ENCODE data around the gene ADCY9. TPM values are rescaled to one million over a fixed set of nuclear protein-coding genes. Genes with fewer than 3 reads are reported as not detected.
"Not testable (repeated sequence)": the region's sequence is repeated elsewhere in the genome, so short reads cannot be mapped to it uniquely, and the experiment has no call there.

ADCY9 gene
- total RNA-seq, 1 donor from 2014 or later = 18.3 TPM

GRCh38 chr16:3937066-3937875, 179.0 kb downstream of the ADCY9 start:
- DNase-seq (ENCODE audit: extremely low read depth, low read depth, low spot score) = no peak

- DNase-seq (ENCODE audit: extremely low read depth, low read depth, low spot score) = no peak
Observed at GRCh38 chr16:3935921-3936320, 180.3 kb downstream of the ADCY9 start.

GRCh38 chr16:3934491-3935181, 181.6 kb downstream of the ADCY9 start:
- DNase-seq (ENCODE audit: extremely low read depth, low read depth, low spot score) = no peak

DNA sequence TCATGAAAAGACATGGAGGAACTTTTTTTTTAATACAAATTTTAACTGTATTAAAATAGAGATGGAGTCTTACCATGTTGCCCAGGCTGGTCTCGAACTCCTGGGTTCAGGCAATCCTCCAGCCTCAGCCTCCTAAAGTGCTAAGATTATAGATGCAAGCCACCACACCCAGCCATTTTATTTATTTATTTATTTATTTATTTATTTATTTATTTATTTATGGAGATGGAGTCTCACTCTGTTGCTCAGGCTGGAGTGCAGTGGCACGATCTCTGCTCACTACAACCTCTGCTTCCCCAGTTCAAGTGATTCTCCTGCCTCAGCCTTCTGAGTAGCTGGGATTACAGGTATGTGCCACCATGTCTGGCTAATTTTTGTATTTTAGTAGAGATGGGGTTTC, 189.1 kb downstream of the ADCY9 start:
- not testable (repeated sequence) for DNase-seq (ENCODE audit: extremely low read depth, low read depth, low spot score)

DNA sequence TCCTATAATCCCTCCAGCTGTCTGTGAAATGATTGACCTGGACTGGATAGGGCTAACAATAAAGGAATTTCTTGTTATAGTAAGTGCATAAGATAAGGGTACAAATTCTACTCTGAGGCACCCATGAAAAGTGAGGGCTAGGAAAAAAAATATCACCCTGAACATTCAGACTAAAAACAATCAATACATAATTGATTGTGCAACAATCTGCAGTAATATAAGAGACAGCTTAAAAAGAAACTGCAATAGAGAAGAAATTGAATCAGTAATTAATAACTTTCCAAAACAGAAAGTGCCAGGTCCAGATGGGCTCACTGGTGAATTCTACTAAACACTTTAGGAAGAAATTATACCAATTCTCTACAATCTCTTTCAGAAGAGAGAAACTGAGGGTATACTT, 191.5 kb downstream of the ADCY9 start:
- DNase-seq (ENCODE audit: extremely low read depth, low read depth, low spot score) = no peak

DNA sequence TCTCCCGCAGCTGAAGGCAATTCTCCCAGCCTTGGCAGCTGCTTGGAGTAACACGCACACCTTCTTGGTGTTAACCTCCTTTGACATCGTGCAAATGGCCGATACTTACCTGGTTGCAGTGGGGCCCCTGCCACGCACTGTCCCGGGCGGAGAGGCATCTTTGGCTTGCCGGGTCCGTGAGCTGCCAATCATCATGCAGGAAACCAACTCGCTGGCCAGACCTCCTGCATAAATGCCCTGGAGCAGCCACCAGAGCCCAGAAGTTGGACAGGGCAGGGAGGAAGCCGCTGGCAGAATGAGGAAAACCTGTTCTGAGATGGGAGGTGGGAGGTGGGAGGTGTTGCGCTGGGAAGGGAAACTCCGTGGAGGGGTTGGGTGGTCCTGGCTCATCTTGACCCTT, 194.0 kb downstream of the ADCY9 start:
- DNase-seq (ENCODE audit: extremely low read depth, low read depth, low spot score) = no peak

GRCh38 chr16:3920206-3920605, 196.0 kb downstream of the ADCY9 start:
- no peak for DNase-seq (ENCODE audit: extremely low read depth, low read depth, low spot score)

DNA sequence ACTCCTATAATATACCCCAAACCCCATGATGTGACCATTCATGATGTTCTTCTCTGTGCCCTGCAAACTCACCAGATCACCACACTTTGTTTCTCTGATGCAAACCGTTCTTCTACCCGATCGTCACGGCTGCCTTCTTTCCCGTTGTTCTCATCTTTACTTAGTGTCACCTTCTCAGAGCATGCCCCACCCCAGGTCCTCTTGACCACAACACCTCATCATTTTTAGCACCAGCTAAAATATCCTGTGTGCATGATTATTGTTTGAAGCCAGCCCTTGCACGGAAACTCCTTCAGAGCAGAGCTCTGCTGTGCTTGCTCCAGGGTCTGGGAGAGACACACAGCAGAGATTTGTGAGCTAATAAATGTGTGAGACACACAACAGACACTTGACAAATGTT, 196.8 kb downstream of the ADCY9 start:
- DNase-seq (ENCODE audit: extremely low read depth, low read depth, low spot score) = no peak

- no peak for DNase-seq (ENCODE audit: extremely low read depth, low read depth, low spot score)
Observed at GRCh38 chr16:3915426-3916260, 200.6 kb downstream of the ADCY9 start.

DNA sequence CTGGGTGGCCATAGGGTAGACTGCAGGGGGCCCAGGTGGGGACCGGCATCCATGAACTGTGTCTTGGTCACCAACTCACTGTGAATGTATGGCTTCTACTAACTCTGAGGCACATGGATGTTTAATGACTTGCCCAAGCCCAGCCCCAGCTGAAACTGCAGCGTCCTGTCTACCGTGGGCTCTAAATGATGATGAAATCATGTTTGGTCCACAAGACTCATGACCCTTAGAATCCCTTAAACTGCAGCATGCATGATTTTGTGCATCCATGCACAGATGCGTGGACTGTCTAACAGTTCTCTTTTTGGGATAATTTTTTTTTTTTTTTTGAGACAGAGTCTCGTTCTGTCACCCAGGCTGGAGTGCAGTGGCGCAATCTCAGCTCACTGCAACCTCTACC, 203.3 kb downstream of the ADCY9 start:
- no peak for DNase-seq (ENCODE audit: extremely low read depth, low read depth, low spot score)

Other genes with a start within 250 kb of the ADCY9 start
- 32.3 and 59.6 TPM in 2 replicates for gene CREBBP, start 235.7 kb downstream of the ADCY9 start, total RNA-seq
- 0.06 and 0.10 TPM in 2 replicates for gene SRL, start 125.6 kb upstream of the ADCY9 start, total RNA-seq
- 4.2 and 4.8 TPM in 2 replicates for gene TFAP4, start 156.6 kb upstream of the ADCY9 start, total RNA-seq
- gene GLIS2, start 199.6 kb upstream of the ADCY9 start, total RNA-seq = 3.1 and 5.9 TPM in 2 replicates
- gene PAM16, start 234.9 kb upstream of the ADCY9 start, total RNA-seq = 35.3 and 57.8 TPM in 2 replicates

Measured in glomerular endothelial cell (primary cell).